ENCODE data around the gene DIDO1. TPM values are rescaled to one million over a fixed set of nuclear protein-coding genes. Genes with fewer than 3 reads are reported as not detected.

Gene DIDO1
- total RNA-seq, 1 experiment from 2014 or later, result 77.1 TPM

GRCh38 chr20:62946918-62947317 lies 20.6 kb upstream of the DIDO1 start:
- intact Hi-C loops (cut with micrococcal nuclease; ENCODE audit: unreplicated experiment), result no loop called here
- peaks cover 51% of the 10 kb centered on the region for H3K36me3 Mint-ChIP-seq (ENCODE audit: insufficient read depth, unreplicated experiment)
- no peak overlapping the region for H3K27ac Mint-ChIP-seq (ENCODE audit: unreplicated experiment)
- TF ChIP-seq CTCF (IDR thresholded peaks at IDR 0.05; ENCODE audit: unreplicated experiment), result no peak
- CTCF ChIA-PET, result no interaction called here
- DNase-seq, result no peak
- peaks cover 5% of the 10 kb centered on the region for H3K9me3 Mint-ChIP-seq (ENCODE audit: low read depth, unreplicated experiment)
- no TSS peak for BruUV-seq (replicated peaks)
- no peaks in the 10 kb centered on the region for H3K27me3 Mint-ChIP-seq (ENCODE audit: unreplicated experiment)
- no peak overlapping the region for H3K4me3 Mint-ChIP-seq (ENCODE audit: low read depth, unreplicated experiment)
- peaks cover 2% of the 10 kb centered on the region for H3K4me1 Mint-ChIP-seq (ENCODE audit: low read depth, unreplicated experiment)

GRCh38 chr20:62945771-62946339 lies 19.6 kb upstream of the DIDO1 start:
- Mint-ChIP-seq H3K9me3 (ENCODE audit: low read depth, unreplicated experiment) (peaks cover 5% of the 10 kb centered on the region), H3K4me1 (ENCODE audit: low read depth, unreplicated experiment) (no peaks in the 10 kb centered on the region), H3K36me3 (ENCODE audit: insufficient read depth, unreplicated experiment) (peaks cover 60% of the 10 kb centered on the region), H3K27ac (ENCODE audit: unreplicated experiment) (no peak overlapping the region), H3K4me3 (ENCODE audit: low read depth, unreplicated experiment) (no peak overlapping the region), H3K27me3 (ENCODE audit: unreplicated experiment) (no peaks in the 10 kb centered on the region)
- CTCF ChIA-PET, result no interaction called here
- intact Hi-C loops (cut with micrococcal nuclease; ENCODE audit: unreplicated experiment), result no loop called here
- DNase-seq, result no peak
- TF ChIP-seq CTCF (IDR thresholded peaks at IDR 0.05; ENCODE audit: unreplicated experiment), result no peak
- no TSS peak for BruUV-seq (replicated peaks)

- intact Hi-C loops (cut with micrococcal nuclease; ENCODE audit: unreplicated experiment), result no loop called here
- Mint-ChIP-seq H3K27me3 (ENCODE audit: unreplicated experiment) (no peaks in the 10 kb centered on the region), H3K4me3 (ENCODE audit: low read depth, unreplicated experiment) (no peak overlapping the region), H3K36me3 (ENCODE audit: insufficient read depth, unreplicated experiment) (peaks cover 60% of the 10 kb centered on the region), H3K4me1 (ENCODE audit: low read depth, unreplicated experiment) (peaks cover 3% of the 10 kb centered on the region), H3K27ac (ENCODE audit: unreplicated experiment) (no peak overlapping the region), H3K9me3 (ENCODE audit: low read depth, unreplicated experiment) (peaks cover 4% of the 10 kb centered on the region)
- CTCF ChIA-PET, result interaction anchor here (0.7 kb wide), 1 partner anchor 27 kb away, joined by 4 read pairs; no protein-coding TSS in a partner anchor
- no TSS peak for BruUV-seq (replicated peaks)
- TF ChIP-seq CTCF (IDR thresholded peaks at IDR 0.05; ENCODE audit: unreplicated experiment), result no peak
- DNase-seq, result no peak
These were observed 18.4 kb upstream of the DIDO1 start for GRCh38 chr20:62944746-62945145.

- DNase-seq, result no peak
- no peaks in the 10 kb centered on the region for H3K27me3 Mint-ChIP-seq (ENCODE audit: unreplicated experiment)
- H3K4me1 Mint-ChIP-seq (ENCODE audit: low read depth, unreplicated experiment), result peaks cover 8% of the 10 kb centered on the region
- no peak overlapping the region for H3K27ac Mint-ChIP-seq (ENCODE audit: unreplicated experiment)
- intact Hi-C loops (cut with micrococcal nuclease; ENCODE audit: unreplicated experiment), result no loop called here
- no peak for TF ChIP-seq CTCF (IDR thresholded peaks at IDR 0.05; ENCODE audit: unreplicated experiment)
- peaks cover 3% of the 10 kb centered on the region for H3K9me3 Mint-ChIP-seq (ENCODE audit: low read depth, unreplicated experiment)
- CTCF ChIA-PET, result no interaction called here
- H3K4me3 Mint-ChIP-seq (ENCODE audit: low read depth, unreplicated experiment), result no peak overlapping the region
- no TSS peak for BruUV-seq (replicated peaks)
- peaks cover 64% of the 10 kb centered on the region for H3K36me3 Mint-ChIP-seq (ENCODE audit: insufficient read depth, unreplicated experiment)
These were observed 17.9 kb upstream of the DIDO1 start for GRCh38 chr20:62944184-62944583.

Measured in Calu3 (cell line).